Prostate gland (tissue), 2 donors: Measurements from ENCODE around the gene ADRM1. TPM values are rescaled to one million over a fixed set of nuclear protein-coding genes. Genes with fewer than 3 reads are reported as not detected.

Experiments used
- DNase-seq: peaks from one replicate; pipeline ENCODE4 v3.0.0-alpha.2; 2019; ENCODE audit warnings: low spot score
- H3K27ac ChIP-seq, 2 donors: fragments of 200-600 bp; sonication (generic); 2 replicates each; pipeline ENCODE4 v1.5.1; 2017 to 2019
- H3K27me3 ChIP-seq: fragments of 200-600 bp; sonication (generic); replicated peaks from 2 replicates; pipeline ENCODE4 v1.5.1; 2019; ENCODE audit not compliant: insufficient read depth
- H3K36me3 ChIP-seq, 2 donors: fragments of 200-600 bp; sonication (generic); 1 replicate in 1 of 2; 2 replicates in 1 of 2; pipeline versions ENCODE4 v1.5.1 to v1.8.1; 2017 to 2019
- H3K4me1 ChIP-seq: fragments of 200-600 bp; sonication (generic); replicated peaks from 2 replicates; pipeline ENCODE4 v1.5.1; 2019
- H3K4me3 ChIP-seq, 2 donors: fragments of 200-600 bp; sonication (generic); 2 replicates each; pipeline ENCODE4 v1.5.1; 2017 to 2019
- H3K9me3 ChIP-seq: fragments of 200-600 bp; sonication (generic); 2 replicates; pipeline ENCODE4 v1.5.1; 2017
- POLR2A ChIP-seq: fragments of 450-650 bp; IDR thresholded peaks from one replicate; pipeline ENCODE4 v1.6.1; 2016; ENCODE audit warnings: antibody characterized with exemption, mild to moderate bottlenecking
- POLR2AphosphoS5 ChIP-seq: sonication (generic); formaldehyde crosslinking; IDR thresholded peaks from one replicate; pipeline ENCODE4 v1.6.1; 2017; ENCODE audit warnings: antibody characterized with exemption
- WGBS: methylation state at CpG from one replicate; pipeline ENCODE4 v1.1.5; 2018; 5-methylcytosine and 5-hydroxymethylcytosine counted together
- intact Hi-C: fragments of 100-400 bp; cut with DNase I; formaldehyde crosslinking; loops from one replicate; pipeline ENCODE4 v1.14.2; 2022
- total RNA-seq, 2 donors: library from RNA; depleted of rRNA; stranded (reverse); fragments of >200 nt; gene quantifications; one replicate each; pipeline ENCODE4 v1.1.0, GENCODE V29; 2016
- TF ChIP-seq, protein P1 (sequence below), 4 experiments: fragments of 200-600 bp in 2 of 4; fragments of 450-650 bp in 2 of 4; sonication (generic) in 2 of 4; IDR thresholded peaks; 1 replicate in 3 of 4; 2 replicates in 1 of 4; pipeline ENCODE4 v1.5.1; 2016 to 2019; ENCODE audit warnings: antibody characterized with exemption in 4 of 4, mild to moderate bottlenecking in 2 of 4, moderate library complexity in 2 of 4

ADRM1 gene
- total RNA-seq, 2 donors from 2014 or later: 149 to 207 TPM

- 81% methylated on average over 15 of the region's 16 CpGs for WGBS
- intact Hi-C loops: no loop called here
- Histone ChIP-seq H3K36me3 (peaks cover 4 to 20% of the 10 kb centered on the region in 2 donors), H3K27ac (no peak overlapping the region), H3K4me1 (no peaks in the 10 kb centered on the region), H3K9me3 (no peaks in the 10 kb centered on the region), H3K4me3 (no peak overlapping the region), H3K27me3 (no peaks in the 10 kb centered on the region)
- no peak for DNase-seq
- no peak for TF ChIP-seq POLR2AphosphoS5
Observed at GRCh38 chr20:62282877-62283503, 19.8 kb upstream of the ADRM1 start.

GRCh38 chr20:62284448-62284847 is 18.3 kb upstream of the ADRM1 start:
- Histone ChIP-seq H3K4me1 (no peaks in the 10 kb centered on the region), H3K9me3 (no peaks in the 10 kb centered on the region), H3K27ac (no peak overlapping the region), H3K4me3 (no peak overlapping the region), H3K27me3 (no peaks in the 10 kb centered on the region), H3K36me3 (peaks cover 4 to 14% of the 10 kb centered on the region in 2 donors)
- TF ChIP-seq, protein P1, sequence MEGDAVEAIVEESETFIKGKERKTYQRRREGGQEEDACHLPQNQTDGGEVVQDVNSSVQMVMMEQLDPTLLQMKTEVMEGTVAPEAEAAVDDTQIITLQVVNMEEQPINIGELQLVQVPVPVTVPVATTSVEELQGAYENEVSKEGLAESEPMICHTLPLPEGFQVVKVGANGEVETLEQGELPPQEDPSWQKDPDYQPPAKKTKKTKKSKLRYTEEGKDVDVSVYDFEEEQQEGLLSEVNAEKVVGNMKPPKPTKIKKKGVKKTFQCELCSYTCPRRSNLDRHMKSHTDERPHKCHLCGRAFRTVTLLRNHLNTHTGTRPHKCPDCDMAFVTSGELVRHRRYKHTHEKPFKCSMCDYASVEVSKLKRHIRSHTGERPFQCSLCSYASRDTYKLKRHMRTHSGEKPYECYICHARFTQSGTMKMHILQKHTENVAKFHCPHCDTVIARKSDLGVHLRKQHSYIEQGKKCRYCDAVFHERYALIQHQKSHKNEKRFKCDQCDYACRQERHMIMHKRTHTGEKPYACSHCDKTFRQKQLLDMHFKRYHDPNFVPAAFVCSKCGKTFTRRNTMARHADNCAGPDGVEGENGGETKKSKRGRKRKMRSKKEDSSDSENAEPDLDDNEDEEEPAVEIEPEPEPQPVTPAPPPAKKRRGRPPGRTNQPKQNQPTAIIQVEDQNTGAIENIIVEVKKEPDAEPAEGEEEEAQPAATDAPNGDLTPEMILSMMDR (IDR thresholded peaks at IDR 0.05): no peak
- TF ChIP-seq POLR2AphosphoS5: no peak
- no peak for TF ChIP-seq POLR2A
- 87% methylated on average over 6 of the region's 6 CpGs for WGBS
- DNase-seq: no peak
- intact Hi-C loops: no loop called here

DNA sequence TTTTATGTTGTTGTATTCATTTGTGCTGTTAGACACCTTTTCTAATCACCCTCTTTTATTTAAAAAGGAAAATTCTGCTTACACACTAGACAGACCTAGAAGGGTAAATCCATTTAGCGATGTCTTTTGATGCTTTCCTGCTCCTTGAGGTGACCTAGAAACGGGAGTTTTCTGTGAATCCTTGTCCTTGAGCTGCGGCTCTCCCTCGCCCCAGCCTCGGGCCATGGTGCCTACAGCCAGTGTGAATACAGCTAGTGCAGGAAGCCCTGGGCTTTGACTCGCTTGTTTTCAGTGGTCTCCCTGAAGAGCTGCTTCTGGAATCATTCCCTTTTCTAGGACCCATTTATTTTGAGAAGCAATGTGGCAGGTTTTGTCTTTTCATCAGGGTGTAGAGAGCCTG is 17.6 kb upstream of the ADRM1 start:
- intact Hi-C loops: no loop called here
- TF ChIP-seq POLR2A (no peak), POLR2AphosphoS5 (no peak)
- TF ChIP-seq, protein P1 (IDR thresholded peaks at IDR 0.05): no peak
- H3K27me3 ChIP-seq: no peaks in the 10 kb centered on the region
- no peak overlapping the region for H3K27ac ChIP-seq
- WGBS: 81% methylated on average over 6 of the region's 6 CpGs
- DNase-seq: no peak
- H3K4me1 ChIP-seq: no peaks in the 10 kb centered on the region
- H3K4me3 ChIP-seq: no peak overlapping the region
- no peaks in the 10 kb centered on the region for H3K9me3 ChIP-seq
- H3K36me3 ChIP-seq: peaks cover 4 to 7% of the 10 kb centered on the region in 2 donors

- H3K4me3 ChIP-seq: no peak overlapping the region
- DNase-seq: no peak
- no peaks in the 10 kb centered on the region for H3K27me3 ChIP-seq
- WGBS: 87% methylated on average over 23 of the region's 23 CpGs
- H3K4me1 ChIP-seq: no peaks in the 10 kb centered on the region
- H3K9me3 ChIP-seq: no peaks in the 10 kb centered on the region
- intact Hi-C loops: no loop called here
- peaks cover 4 to 7% of the 10 kb centered on the region in 2 donors for H3K36me3 ChIP-seq
- TF ChIP-seq, protein P1 (IDR thresholded peaks at IDR 0.05): no peak
- TF ChIP-seq POLR2AphosphoS5 (no peak), POLR2A (no peak)
- H3K27ac ChIP-seq: no peak overlapping the region
Observed at GRCh38 chr20:62285722-62286121, 17.1 kb upstream of the ADRM1 start.

GRCh38 chr20:62286493-62287064 is 16.2 kb upstream of the ADRM1 start:
- intact Hi-C loops: no loop called here
- no peak for DNase-seq
- TF ChIP-seq, protein P1 (IDR thresholded peaks at IDR 0.05): no peak
- TF ChIP-seq POLR2A (no peak), POLR2AphosphoS5 (no peak)
- Histone ChIP-seq H3K4me1 (no peaks in the 10 kb centered on the region), H3K27me3 (no peaks in the 10 kb centered on the region), H3K9me3 (no peaks in the 10 kb centered on the region), H3K4me3 (no peak overlapping the region), H3K36me3 (peaks cover 4 to 7% of the 10 kb centered on the region in 2 donors), H3K27ac (no peak overlapping the region)
- 91% methylated on average over 21 of the region's 25 CpGs for WGBS
